Liver (tissue), 9 donors: ENCODE measurements around the gene ALDH5A1. TPM values are rescaled to one million over a fixed set of nuclear protein-coding genes. Genes with fewer than 3 reads are reported as not detected.

Experiments used
- DNase-seq: peaks from one replicate; pipeline ENCODE4 v3.0.0-alpha.2; 2017; ENCODE audit warnings: low spot score
- H3K27ac ChIP-seq, 2 donors: one replicate each; pipeline ENCODE4 v1.7.0; 2013; ENCODE audit warnings: inconsistent platforms in 2 of 2, low read length in 2 of 2, control low read depth in 1 of 2, low read depth in 1 of 2, mild to moderate bottlenecking in 1 of 2
- H3K27me3 ChIP-seq, 4 donors: one replicate each; pipeline versions ENCODE4 v1.6.1 to v1.7.0; 2013; ENCODE audit warnings: low read length in 3 of 4, inconsistent platforms in 1 of 4, mild to moderate bottlenecking in 1 of 4, moderate library complexity in 1 of 4; ENCODE audit not compliant: control insufficient read depth in 4 of 4, insufficient read depth in 4 of 4
- H3K36me3 ChIP-seq, 4 donors: one replicate each; pipeline versions ENCODE4 v1.6.1 to v1.7.0; 2013; ENCODE audit warnings: low read length in 3 of 4, mild to moderate bottlenecking in 3 of 4, low read depth in 1 of 4, moderate library complexity in 1 of 4; ENCODE audit not compliant: control insufficient read depth in 4 of 4, insufficient read depth in 3 of 4
- H3K4me1 ChIP-seq, 4 donors: one replicate each; pipeline versions ENCODE4 v1.6.1 to v1.7.0; 2013; ENCODE audit warnings: low read length in 3 of 4, mild to moderate bottlenecking in 3 of 4, moderate library complexity in 1 of 4; ENCODE audit not compliant: control insufficient read depth in 4 of 4, insufficient read depth in 4 of 4
- H3K4me3 ChIP-seq, 3 donors: one replicate each; pipeline versions ENCODE4 v1.6.1 to v1.7.0; 2013; ENCODE audit warnings: low read length in 3 of 3, control low read depth in 1 of 3, low read depth in 1 of 3, mild to moderate bottlenecking in 1 of 3
- H3K9ac ChIP-seq, 2 donors: one replicate each; pipeline ENCODE4 v1.7.0; 2013; ENCODE audit warnings: low read length in 2 of 2, mild to moderate bottlenecking in 2 of 2, moderate library complexity in 2 of 2, control low read depth in 1 of 2, low read depth in 1 of 2
- H3K9me3 ChIP-seq, 4 donors: one replicate each; pipeline versions ENCODE4 v1.6.1 to v1.7.0; 2013; ENCODE audit warnings: low read length in 3 of 4; ENCODE audit not compliant: control insufficient read depth in 4 of 4
- HNF4A ChIP-seq, 2 donors: conservative IDR thresholded peaks; 2 replicates each; pipeline ENCODE4 v1.6.1; 2016; ENCODE audit warnings: antibody characterized with exemption in 2 of 2, mild to moderate bottlenecking in 2 of 2
- HNF4G ChIP-seq: IDR thresholded peaks from 2 replicates; pipeline ENCODE4 v1.6.1; 2016; ENCODE audit warnings: antibody characterized with exemption
- NR2F2 ChIP-seq: IDR thresholded peaks from 2 replicates; pipeline ENCODE4 v1.6.1; 2016; ENCODE audit warnings: antibody characterized with exemption
- REST ChIP-seq: IDR thresholded peaks from 2 replicates; pipeline ENCODE4 v1.6.1; 2016; ENCODE audit warnings: antibody characterized with exemption, mild to moderate bottlenecking
- RXRA ChIP-seq, 2 donors: IDR thresholded peaks; 2 replicates each; pipeline ENCODE4 v1.6.1; 2017 to 2018; ENCODE audit warnings: antibody characterized with exemption in 2 of 2, mild to moderate bottlenecking in 1 of 2
- WGBS: extraction: QIAGEN DNeasy Blood & Tissue Kit; methylation state at CpG from one replicate; pipeline ENCODE4 v1.1.7; 2013; 5-methylcytosine and 5-hydroxymethylcytosine counted together
- polyA plus RNA-seq, 2 donors: library from polyadenylated mRNA; stranded (reverse) in 1 of 2; unstranded in 1 of 2; fragments of 200-250 nt in 1 of 2; fragments of >200 nt in 1 of 2; fragmentation: Nextera tagmentation in 1 of 2; extraction: Ambion mirVana in 1 of 2; gene quantifications; one replicate each; pipeline versions ENCODE4 v1.2.1 to v1.2.3, GENCODE V29; 2013 to 2015
- total RNA-seq, 2 donors: library from RNA; depleted of rRNA; stranded (reverse); fragments of >200 nt; gene quantifications; one replicate each; pipeline ENCODE4 v1.2.3, GENCODE V29; 2014
- TF ChIP-seq, protein P1 (sequence below): IDR thresholded peaks from 2 replicates; pipeline ENCODE4 v1.6.1; 2016; ENCODE audit warnings: antibody characterized with exemption
- TF ChIP-seq, protein P2 (sequence below): IDR thresholded peaks from 2 replicates; pipeline ENCODE4 v1.6.1; 2016; ENCODE audit warnings: antibody characterized with exemption
- donor health status: healthy.
- donor health status: healthy.
- donor health status: healthy.
- donor health status: healthy.
- donor health status: healthy.

ALDH5A1 gene
- total and polyA plus RNA-seq, 4 donors, result 18.2 to 26.8 (median 19.6) TPM

DNA sequence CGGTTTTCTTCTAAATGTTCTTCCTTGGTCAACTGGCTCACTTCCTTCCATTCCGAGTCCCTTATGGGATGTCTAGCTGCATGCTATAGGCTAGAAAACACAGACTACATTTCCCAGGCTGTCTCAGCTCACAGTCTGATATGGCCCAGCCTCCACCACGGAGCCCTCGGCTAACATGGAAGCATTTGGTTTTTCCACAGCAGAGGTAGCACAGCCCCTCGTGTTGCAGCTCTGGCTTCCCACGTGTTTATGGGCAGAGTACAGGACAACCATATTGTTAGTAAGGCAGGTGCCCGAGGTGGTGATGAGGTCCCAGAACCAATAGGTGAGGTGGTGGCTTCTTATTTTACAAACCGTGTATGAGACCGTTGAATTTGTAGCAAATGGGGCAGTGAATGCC lies 14.1 kb upstream of the ALDH5A1 start (continued):
- no peak for TF ChIP-seq REST

GRCh38 chr6:24481449-24481848 lies 13.3 kb upstream of the ALDH5A1 start:
- no peaks in the 10 kb centered on the region for H3K9me3 ChIP-seq
- H3K4me3 ChIP-seq, result no peak overlapping the region
- H3K36me3 ChIP-seq, result peaks cover 1 to 21% (median 6%) of the 10 kb centered on the region in 4 donors
- H3K27me3 ChIP-seq, result no peaks in the 10 kb centered on the region
- TF ChIP-seq HNF4A (conservative IDR thresholded peaks at IDR 0.05), result no peak
- TF ChIP-seq, protein P1, sequence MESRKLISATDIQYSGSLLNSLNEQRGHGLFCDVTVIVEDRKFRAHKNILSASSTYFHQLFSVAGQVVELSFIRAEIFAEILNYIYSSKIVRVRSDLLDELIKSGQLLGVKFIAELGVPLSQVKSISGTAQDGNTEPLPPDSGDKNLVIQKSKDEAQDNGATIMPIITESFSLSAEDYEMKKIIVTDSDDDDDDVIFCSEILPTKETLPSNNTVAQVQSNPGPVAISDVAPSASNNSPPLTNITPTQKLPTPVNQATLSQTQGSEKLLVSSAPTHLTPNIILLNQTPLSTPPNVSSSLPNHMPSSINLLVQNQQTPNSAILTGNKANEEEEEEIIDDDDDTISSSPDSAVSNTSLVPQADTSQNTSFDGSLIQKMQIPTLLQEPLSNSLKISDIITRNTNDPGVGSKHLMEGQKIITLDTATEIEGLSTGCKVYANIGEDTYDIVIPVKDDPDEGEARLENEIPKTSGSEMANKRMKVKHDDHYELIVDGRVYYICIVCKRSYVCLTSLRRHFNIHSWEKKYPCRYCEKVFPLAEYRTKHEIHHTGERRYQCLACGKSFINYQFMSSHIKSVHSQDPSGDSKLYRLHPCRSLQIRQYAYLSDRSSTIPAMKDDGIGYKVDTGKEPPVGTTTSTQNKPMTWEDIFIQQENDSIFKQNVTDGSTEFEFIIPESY, result no peak
- H3K27ac ChIP-seq, result no peak overlapping the region
- no peaks in the 10 kb centered on the region for H3K4me1 ChIP-seq
- no peak overlapping the region for H3K9ac ChIP-seq
- DNase-seq, result no peak
- 90% methylated on average over 5 of the region's 5 CpGs for WGBS

DNA sequence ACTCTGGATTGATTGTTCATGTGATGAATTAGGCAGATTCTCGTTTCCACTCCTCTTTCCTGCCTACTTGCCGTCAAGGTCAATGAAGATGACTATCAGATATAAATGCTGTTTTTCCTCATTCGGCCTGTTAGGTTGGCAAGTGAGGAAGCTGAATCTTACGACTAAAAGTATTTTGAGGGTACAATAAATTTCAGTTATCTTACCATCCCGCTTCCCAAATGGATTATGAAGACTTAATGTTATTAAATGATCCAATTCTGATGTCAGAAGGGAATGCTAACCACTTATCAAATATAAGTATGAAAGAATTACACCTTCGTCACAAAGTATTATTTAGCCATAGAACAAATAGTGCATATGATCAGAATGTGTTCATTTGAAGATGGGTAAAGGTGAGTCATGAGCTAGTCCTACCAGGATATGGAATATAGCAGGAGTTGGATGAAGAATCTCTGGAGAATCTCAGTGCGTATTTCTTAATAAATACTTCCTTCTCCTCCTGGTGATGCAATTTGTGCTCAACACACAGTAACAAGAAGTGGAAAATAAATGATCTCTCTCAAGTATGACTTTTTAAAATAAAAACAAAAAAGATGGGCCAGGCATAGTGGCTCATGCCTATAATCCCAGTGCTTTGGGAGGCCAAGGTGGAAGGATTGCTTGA lies 10.0 kb upstream of the ALDH5A1 start:
- TF ChIP-seq, protein P2, sequence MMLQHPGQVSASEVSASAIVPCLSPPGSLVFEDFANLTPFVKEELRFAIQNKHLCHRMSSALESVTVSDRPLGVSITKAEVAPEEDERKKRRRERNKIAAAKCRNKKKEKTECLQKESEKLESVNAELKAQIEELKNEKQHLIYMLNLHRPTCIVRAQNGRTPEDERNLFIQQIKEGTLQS, result no peak
- TF ChIP-seq REST (no peak), NR2F2 (no peak), RXRA (IDR thresholded peaks at IDR 0.05) (no peak), HNF4A (conservative IDR thresholded peaks at IDR 0.05) (no peak), HNF4G (no peak)
- Histone ChIP-seq H3K36me3 (peaks cover 1 to 7% (median 4%) of the 10 kb centered on the region in 4 donors), H3K4me1 (peaks cover 0 to 11% (median 3%) of the 10 kb centered on the region in 4 donors), H3K9me3 (no peaks in the 10 kb centered on the region), H3K4me3 (no peak overlapping the region), H3K27ac (no peak overlapping the region), H3K9ac (no peak overlapping the region), H3K27me3 (no peaks in the 10 kb centered on the region)
- whole genome bisulfite sequencing, result 91% methylated on average over 7 of the region's 7 CpGs
- no peak for DNase-seq
